HL-60/S4 treated with retinoic acid at 250 ng/mL for 4 days and 3 days (cell line): ENCODE results near the gene FCHSD2.

ENCODE experiments used
- in situ Hi-C: fragments of 300-500 bp; cut with MboI; formaldehyde crosslinking; loops from 2 replicates; pipeline ENCODE4 v1.7.0; 2022; ENCODE audit warnings: low sequenced_read_pairs

Gene FCHSD2

GRCh38 chr11:72975778-72976521 lies 166.2 kb downstream of the FCHSD2 start:
- in situ Hi-C loops, result no loop called here

DNA sequence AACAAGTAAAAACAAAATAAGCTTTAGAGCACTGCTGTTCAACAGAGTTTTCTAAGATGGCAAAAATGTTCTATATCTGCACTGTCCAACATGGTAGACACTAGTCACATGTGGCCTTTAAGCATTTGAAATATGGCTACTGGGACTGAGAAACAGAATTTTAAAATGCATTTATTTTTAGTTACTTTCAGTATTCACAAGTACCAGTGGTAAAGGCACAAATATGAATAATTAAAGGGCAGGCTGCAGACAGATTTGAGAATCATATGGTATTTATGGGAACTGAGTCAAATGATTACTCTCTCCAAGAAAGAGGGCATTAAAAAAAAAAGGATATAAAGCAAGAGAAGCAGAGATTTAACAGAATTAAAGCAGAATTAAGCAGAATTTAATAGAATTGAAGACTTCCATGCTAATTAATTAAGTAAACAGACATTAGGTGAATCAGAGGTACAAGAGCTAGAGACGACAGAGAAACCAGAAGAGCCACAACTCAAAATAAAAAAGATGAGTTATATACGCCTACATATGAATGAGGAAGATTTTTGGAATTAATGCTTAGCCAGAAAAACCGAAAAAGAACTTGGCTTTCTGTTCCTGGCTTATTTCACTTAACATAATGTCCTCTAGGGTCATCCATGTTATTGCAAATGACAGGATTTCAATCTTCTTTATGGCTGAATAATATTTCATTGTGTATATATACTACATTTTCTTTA lies 167.5 kb downstream of the FCHSD2 start:
- in situ Hi-C loops, result no loop called here

GRCh38 chr11:72972496-72973128 lies 169.5 kb downstream of the FCHSD2 start:
- in situ Hi-C loops, result no loop called here

DNA sequence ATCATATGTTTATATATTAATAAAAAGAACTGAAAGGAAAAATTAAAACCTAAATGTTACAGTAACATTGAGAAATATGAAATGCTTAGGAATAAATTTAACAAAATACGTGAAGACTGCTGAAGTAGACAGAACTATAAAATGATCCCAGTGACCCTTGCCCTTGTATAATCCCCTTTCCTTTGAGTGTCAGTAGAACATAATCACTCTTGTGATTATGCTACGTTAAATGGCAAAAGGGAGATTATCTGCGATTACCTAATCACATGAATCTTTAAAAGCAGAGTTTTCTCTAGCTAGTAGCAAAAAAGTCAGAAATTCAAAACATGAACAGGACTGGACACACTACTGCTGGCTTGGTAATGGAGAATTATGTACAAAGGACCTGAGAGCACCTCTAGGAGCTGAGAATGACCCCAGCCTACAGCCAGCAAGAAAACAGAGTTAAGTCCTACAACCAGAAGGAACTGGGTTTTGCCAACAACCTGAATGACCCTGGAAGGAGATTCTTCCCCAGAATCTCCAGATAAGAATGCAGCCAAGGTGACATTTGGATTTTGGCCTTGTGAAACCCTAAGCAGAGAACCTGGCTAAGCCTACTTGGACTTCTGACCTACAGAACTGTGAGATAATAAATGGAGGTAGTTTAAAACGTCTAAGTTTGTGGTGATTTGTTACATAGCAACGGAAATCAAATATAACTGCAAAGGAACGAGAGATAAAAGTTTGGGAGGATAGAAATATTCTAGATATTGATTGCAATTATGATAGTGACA lies 170.7 kb downstream of the FCHSD2 start:
- in situ Hi-C loops, result no loop called here

DNA sequence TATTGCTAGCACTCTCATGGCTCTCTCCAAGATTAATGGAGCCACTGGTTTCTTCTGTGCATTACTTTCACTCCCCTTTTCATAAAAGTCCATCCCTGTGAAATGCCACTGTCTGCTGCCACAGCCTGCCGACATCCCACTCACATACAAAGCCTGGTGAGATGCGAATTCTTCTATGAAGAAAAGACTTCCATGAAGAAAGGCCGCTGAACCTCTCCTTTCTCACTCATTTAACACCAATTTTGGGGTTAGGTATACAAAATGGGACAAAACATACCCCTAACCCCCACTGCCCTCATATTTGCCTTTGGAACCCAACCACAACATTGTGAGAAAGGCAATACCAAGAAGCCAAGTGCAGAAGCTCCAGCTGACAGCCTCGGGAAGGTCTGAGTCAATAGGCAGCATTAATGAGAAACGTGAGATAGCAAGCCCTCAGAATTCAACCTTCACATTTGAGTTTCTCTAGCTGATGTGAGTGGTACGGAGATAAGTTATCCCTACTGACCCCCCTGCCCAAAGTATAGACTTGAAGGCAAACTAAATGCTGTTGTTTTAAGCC lies 171.5 kb downstream of the FCHSD2 start:
- in situ Hi-C loops, result no loop called here

- in situ Hi-C loops, result no loop called here
Observed at GRCh38 chr11:72969894-72970335, 172.2 kb downstream of the FCHSD2 start.

DNA sequence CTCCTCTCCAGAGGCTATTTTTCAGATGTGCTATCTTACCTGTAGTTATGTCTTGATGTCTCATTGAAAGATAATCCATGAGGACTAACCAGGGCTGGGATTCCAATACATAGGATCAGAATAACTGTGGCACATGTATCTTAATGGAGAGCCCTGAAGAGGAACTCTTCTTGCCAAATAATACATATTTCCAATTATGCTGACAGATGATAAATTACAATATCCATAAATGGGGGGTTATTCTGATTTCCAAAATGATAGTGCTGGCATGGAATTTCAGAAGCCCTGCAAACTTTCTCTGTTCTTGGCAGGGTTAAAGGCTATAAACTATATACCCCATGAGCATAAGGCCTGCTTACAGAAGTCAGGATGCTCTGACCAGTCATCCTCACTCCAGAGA lies 173.7 kb downstream of the FCHSD2 start:
- in situ Hi-C loops, result no loop called here

- in situ Hi-C loops, result no loop called here
Observed at GRCh38 chr11:72965672-72966071, 176.4 kb downstream of the FCHSD2 start.

- in situ Hi-C loops, result no loop called here
Observed at GRCh38 chr11:72962717-72963116, 179.4 kb downstream of the FCHSD2 start.

GRCh38 chr11:72962084-72962483 lies 180.0 kb downstream of the FCHSD2 start:
- in situ Hi-C loops, result no loop called here

GRCh38 chr11:72959998-72960731 lies 182.0 kb downstream of the FCHSD2 start:
- in situ Hi-C loops, result no loop called here

DNA sequence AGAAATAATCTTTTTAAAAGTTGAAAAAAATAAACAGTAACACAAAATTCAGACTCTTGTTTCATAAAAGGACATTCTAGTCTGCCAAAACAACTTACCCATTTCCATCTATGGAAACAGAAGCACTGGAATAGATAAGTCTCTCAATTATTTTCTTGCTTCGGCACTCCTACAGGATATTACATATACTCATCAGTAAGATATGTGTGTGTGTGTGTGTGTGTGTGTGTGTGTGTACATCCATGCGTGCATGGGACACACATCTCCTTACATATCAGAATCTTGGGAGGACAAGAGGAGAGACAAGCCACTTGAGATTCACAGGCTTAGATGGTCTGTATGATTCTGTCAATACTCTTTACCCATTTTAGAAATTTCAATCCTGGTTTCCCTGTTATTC lies 183.3 kb downstream of the FCHSD2 start:
- in situ Hi-C loops, result no loop called here

- in situ Hi-C loops, result no loop called here
Observed at GRCh38 chr11:72955466-72955865, 186.7 kb downstream of the FCHSD2 start.

DNA sequence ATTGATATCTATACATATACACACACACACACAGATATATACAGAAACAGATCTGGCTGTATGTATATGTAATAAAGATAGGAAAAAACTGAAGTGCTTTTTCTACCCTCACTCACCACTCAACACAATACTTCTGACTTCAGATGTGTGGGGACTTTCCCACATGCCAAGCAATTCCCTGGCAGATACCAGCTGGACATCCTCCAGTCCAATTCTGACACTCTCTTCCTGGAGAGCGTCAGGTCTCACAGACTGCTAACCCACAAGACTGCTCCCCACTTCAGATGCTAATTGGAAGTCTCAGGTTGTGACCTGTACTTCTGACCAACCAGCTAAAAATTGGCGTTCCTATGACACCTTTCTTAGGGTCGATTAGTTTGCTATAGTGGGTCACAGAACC lies 187.3 kb downstream of the FCHSD2 start:
- in situ Hi-C loops, result no loop called here

GRCh38 chr11:72953637-72954036 lies 188.5 kb downstream of the FCHSD2 start:
- in situ Hi-C loops, result no loop called here

DNA sequence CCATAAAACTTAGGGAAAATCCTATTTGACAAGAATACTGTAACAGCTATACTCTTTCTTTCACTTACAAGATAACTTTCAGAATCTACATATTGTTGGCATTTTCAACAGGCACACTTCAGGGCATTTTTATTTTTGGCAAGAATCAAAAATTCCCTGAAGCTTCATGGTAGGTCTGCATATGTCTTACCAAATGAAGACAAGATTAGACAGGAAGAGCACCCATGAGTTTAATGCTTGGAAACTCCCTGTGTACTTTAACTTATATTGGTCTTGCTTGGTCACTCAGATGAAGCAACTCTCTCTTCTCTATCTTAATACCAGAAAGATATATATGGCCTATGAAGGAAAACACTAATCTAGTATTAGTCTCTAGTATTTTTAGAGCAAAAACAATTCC lies 190.2 kb downstream of the FCHSD2 start:
- in situ Hi-C loops, result no loop called here

DNA sequence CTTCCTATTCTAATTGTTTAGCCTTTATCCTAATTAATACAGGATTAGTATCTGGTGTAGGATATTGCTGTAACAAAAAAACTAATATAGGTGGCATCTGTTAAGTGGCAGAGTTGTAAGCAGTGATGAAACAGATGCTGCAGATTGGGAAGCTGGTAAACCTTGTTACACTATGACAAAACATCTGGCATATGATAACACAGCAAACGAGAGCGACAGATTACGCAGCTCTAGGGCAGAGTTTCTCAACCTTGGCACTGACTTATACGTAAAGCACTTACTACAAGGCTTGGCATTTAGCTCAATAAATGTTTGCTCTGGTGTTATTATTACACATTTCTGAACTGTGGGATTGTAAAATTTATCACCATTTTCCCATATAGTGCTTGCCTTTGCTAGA lies 190.9 kb downstream of the FCHSD2 start:
- in situ Hi-C loops, result no loop called here

GRCh38 chr11:72950685-72951084 lies 191.4 kb downstream of the FCHSD2 start:
- in situ Hi-C loops, result no loop called here

GRCh38 chr11:72947229-72947628 lies 194.9 kb downstream of the FCHSD2 start:
- in situ Hi-C loops, result no loop called here

DNA sequence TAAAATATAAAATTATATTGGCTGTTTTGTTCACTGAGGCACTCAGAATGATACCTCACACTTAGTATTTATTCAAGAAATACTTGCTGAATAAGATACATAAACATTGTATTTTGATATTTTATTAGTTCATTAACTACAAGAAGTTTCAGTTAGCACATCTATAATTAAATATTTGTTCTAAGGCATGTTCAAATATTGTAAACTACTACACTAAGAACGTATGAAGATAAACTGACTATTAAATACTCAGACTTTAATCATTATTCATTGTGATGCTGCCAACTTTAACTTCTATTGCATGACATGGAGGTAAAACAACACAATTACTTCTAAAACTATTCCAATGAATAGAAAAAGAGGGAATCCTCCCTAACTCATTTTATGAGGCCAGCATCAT lies 198.5 kb downstream of the FCHSD2 start:
- in situ Hi-C loops, result no loop called here
